Neural cell (in vitro differentiated cells): ENCODE data around the gene NRBP1. TPM values are rescaled to one million over a fixed set of nuclear protein-coding genes. Genes with fewer than 3 reads are reported as not detected.

Experiments used
- H2AFZ ChIP-seq: fragments of 200-600, 300-800 bp; sonication (generic), shearing (Covaris generic); 2 replicates; pipeline ENCODE4 v1.6.0; 2014; ENCODE audit warnings: low read depth, mild to moderate bottlenecking, antibody characterized with exemption, low read length, moderate library complexity
- H3F3A ChIP-seq: fragments of 200-600 bp; shearing (Covaris generic); 2 replicates; pipeline ENCODE4 v1.6.1; 2016; ENCODE audit warnings: mild to moderate bottlenecking, moderate library complexity, mixed read lengths, antibody characterized with exemption, low read length; ENCODE audit not compliant: insufficient read depth, poor library complexity, severe bottlenecking
- H3K27ac ChIP-seq: fragments of 200-600, 300-800 bp; sonication (generic), shearing (Covaris generic); 2 replicates; pipeline ENCODE4 v1.5.1; 2014; ENCODE audit warnings: mild to moderate bottlenecking, low read length, moderate library complexity
- H3K27me3 ChIP-seq: fragments of 300-800, 200-600 bp; sonication (generic), shearing (Covaris generic); 2 replicates; pipeline ENCODE4 v1.6.0; 2014; ENCODE audit warnings: mild to moderate bottlenecking, low read depth, low read length, moderate library complexity; ENCODE audit not compliant: insufficient read depth
- H3K36me3 ChIP-seq: fragments of 300-800, 200-600 bp; sonication (generic), shearing (Covaris generic); 2 replicates; pipeline ENCODE4 v1.5.1; 2014; ENCODE audit warnings: mild to moderate bottlenecking, antibody characterized with exemption, low read length, moderate library complexity; ENCODE audit not compliant: insufficient read depth
- H3K4me2 ChIP-seq: fragments of 300-800, 200-600 bp; sonication (generic), shearing (Covaris generic); 2 replicates; pipeline ENCODE4 v1.6.0; 2014; ENCODE audit warnings: mild to moderate bottlenecking, low read length
- H3K4me3 ChIP-seq: fragments of 300-800, 200-600 bp; sonication (generic), shearing (Covaris generic); 2 replicates; pipeline ENCODE4 v1.5.1; 2014; ENCODE audit warnings: mild to moderate bottlenecking, low read length, moderate library complexity
- H3K79me2 ChIP-seq: fragments of 200-600 bp; shearing (Covaris generic); replicated peaks from 2 replicates; pipeline ENCODE4 v1.6.0; 2014; ENCODE audit warnings: mild to moderate bottlenecking, low read length, moderate library complexity; ENCODE audit not compliant: insufficient read depth
- H3K9ac ChIP-seq: fragments of 300-800, 200-600 bp; sonication (generic), shearing (Covaris generic); 2 replicates; pipeline ENCODE4 v1.6.1; 2016; ENCODE audit warnings: mild to moderate bottlenecking, low read length, mixed read lengths
- H3K9me2 ChIP-seq: fragments of 200-600 bp; shearing (Covaris generic); 2 replicates; pipeline ENCODE4 v1.6.1; 2016; ENCODE audit warnings: mild to moderate bottlenecking, low read length, mixed read lengths; ENCODE audit not compliant: insufficient read depth
- H3K9me3 ChIP-seq: fragments of 200-600, 300-800 bp; sonication (generic), shearing (Covaris generic); 2 replicates; pipeline ENCODE4 v1.6.1; 2016; ENCODE audit warnings: mild to moderate bottlenecking, mixed run types, low read length, moderate library complexity, mixed read lengths
- H4K20me1 ChIP-seq: fragments of 200-600 bp; shearing (Covaris generic); 2 replicates; pipeline ENCODE4 v1.6.1; 2016; ENCODE audit warnings: mild to moderate bottlenecking, mixed run types; ENCODE audit not compliant: insufficient read depth
- EP300 ChIP-seq: fragments of 450-650 bp; conservative IDR thresholded peaks from 2 replicates; pipeline ENCODE4 v1.6.1; 2014; ENCODE audit warnings: antibody characterized with exemption, mild to moderate bottlenecking, moderate library complexity; ENCODE audit not compliant: poor library complexity, severe bottlenecking
- EZH2 ChIP-seq: fragments of 200-600, 300-800 bp; shearing (Covaris generic), sonication (generic); IDR thresholded peaks from 2 replicates; pipeline ENCODE4 v1.6.1; 2014; ENCODE audit warnings: antibody characterized with exemption, low read length, borderline replicate concordance, mild to moderate bottlenecking; ENCODE audit not compliant: insufficient read depth, poor library complexity, severe bottlenecking
- MXI1 ChIP-seq: fragments of 450-650 bp; conservative IDR thresholded peaks from 2 replicates; pipeline ENCODE4 v1.6.1; 2014; ENCODE audit warnings: antibody characterized with exemption, mild to moderate bottlenecking; ENCODE audit not compliant: poor library complexity, severe bottlenecking
- POLR2AphosphoS5 ChIP-seq: IDR thresholded peaks from 2 replicates; pipeline ENCODE4 v1.6.1; 2012
- RAD21 ChIP-seq: fragments of 450-650 bp; conservative IDR thresholded peaks from 2 replicates; pipeline ENCODE4 v1.6.1; 2014; ENCODE audit warnings: antibody characterized with exemption, mild to moderate bottlenecking, moderate library complexity
- SMC3 ChIP-seq: fragments of 450-650 bp; conservative IDR thresholded peaks from 2 replicates; pipeline ENCODE4 v1.6.1; 2014; ENCODE audit warnings: antibody characterized with exemption, mild to moderate bottlenecking, moderate library complexity; ENCODE audit not compliant: poor library complexity
- TAF1 ChIP-seq: IDR thresholded peaks from 2 replicates; pipeline ENCODE4 v1.6.1; 2012; ENCODE audit warnings: low read depth
- polyA plus RNA-seq: library from polyadenylated mRNA; depleted of rRNA; stranded (reverse); fragments of >200 nt; gene quantifications from 2 replicates; pipeline ENCODE4 v1.2.3, GENCODE V29; 2014
- TF ChIP-seq, protein P1 (sequence below): fragments of 450-650 bp; IDR thresholded peaks from 2 replicates; pipeline ENCODE4 v1.5.1; 2014; ENCODE audit warnings: antibody characterized with exemption, mild to moderate bottlenecking, moderate library complexity; ENCODE audit not compliant: poor library complexity, severe bottlenecking
- TF ChIP-seq, protein P2 (sequence below): IDR thresholded peaks from 2 replicates; pipeline ENCODE4 v1.6.1; 2012; ENCODE audit warnings: borderline replicate concordance

The NRBP1 gene
- polyA plus RNA-seq, 1 donor from 2014 or later, result 115 TPM

DNA sequence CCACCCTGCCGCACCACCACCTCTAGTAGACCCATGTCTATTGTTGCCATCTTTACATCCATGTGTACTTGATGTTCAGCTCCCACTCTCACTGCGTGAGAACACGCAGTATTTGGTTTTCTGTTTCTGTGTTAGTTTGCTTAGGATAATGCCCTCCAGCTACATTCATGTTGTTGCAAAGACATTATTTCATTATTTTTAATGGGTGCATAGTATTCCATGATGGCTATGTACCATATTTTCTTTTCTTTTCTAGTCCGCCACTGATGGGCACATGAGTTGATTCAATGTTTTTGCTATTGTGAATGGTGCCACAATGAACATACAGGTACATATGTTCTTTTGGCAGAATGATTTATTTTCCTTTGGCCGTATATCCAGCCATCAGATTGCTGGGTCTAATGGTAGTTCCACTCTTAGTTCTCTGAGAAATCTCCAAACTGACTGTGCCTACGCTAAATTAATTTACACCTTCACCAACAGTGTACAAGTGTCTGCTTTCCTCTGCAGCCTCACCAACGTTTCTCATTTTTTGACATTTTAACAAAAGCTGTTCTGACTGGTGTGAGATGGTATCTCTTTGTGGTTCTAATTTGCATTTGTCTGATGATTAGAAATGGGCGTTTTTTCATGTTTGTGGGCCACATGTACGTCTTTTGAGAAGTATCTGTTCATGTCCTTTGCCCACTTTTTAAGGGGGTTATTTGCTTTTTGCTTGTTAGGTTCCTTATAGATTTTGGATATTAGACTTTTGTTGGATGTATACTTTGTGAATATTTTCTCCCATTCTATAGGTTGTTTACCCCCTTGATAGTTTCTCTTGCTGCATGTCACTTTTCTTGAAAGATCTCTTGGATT is 37.4 kb upstream of the NRBP1 start:
- Histone ChIP-seq H3K79me2 (peaks cover 23% of the 10 kb centered on the region), H4K20me1 (no peaks in the 10 kb centered on the region), H3K27ac (no peak overlapping the region), H2AFZ (no peak overlapping the region), H3K4me3 (no peak overlapping the region), H3K9me2 (no peaks in the 10 kb centered on the region), H3F3A (no peaks in the 10 kb centered on the region), H3K27me3 (no peaks in the 10 kb centered on the region), H3K36me3 (no peaks in the 10 kb centered on the region), H3K9me3 (no peaks in the 10 kb centered on the region), H3K9ac (no peak overlapping the region), H3K4me2 (no peak overlapping the region)
- no peak for TF ChIP-seq EZH2
- TF ChIP-seq, protein P1, sequence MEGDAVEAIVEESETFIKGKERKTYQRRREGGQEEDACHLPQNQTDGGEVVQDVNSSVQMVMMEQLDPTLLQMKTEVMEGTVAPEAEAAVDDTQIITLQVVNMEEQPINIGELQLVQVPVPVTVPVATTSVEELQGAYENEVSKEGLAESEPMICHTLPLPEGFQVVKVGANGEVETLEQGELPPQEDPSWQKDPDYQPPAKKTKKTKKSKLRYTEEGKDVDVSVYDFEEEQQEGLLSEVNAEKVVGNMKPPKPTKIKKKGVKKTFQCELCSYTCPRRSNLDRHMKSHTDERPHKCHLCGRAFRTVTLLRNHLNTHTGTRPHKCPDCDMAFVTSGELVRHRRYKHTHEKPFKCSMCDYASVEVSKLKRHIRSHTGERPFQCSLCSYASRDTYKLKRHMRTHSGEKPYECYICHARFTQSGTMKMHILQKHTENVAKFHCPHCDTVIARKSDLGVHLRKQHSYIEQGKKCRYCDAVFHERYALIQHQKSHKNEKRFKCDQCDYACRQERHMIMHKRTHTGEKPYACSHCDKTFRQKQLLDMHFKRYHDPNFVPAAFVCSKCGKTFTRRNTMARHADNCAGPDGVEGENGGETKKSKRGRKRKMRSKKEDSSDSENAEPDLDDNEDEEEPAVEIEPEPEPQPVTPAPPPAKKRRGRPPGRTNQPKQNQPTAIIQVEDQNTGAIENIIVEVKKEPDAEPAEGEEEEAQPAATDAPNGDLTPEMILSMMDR, result no peak

DNA sequence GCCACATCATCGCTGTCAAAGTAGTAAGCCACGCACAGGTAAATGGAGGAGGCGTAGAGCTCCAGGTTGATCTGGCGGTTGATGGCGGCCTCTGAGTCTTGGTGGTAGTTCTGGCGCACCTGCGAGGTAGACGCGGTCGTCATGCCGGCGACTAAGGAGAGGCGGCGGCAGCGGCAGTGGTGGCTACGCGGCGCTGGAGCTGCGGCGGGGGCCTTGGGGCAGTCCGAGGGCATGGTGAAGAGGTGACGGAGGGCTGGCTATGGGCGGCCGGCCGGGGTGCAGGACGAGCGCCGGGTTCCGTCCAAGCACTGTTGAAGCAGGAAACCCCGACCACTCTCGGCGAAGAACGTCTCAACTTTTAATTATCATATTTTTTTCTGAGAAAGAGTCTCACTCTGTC is 35.2 kb upstream of the NRBP1 start:
- no peak overlapping the region for H3K4me2 ChIP-seq
- H3K36me3 ChIP-seq, result no peaks in the 10 kb centered on the region
- peaks cover 34% of the 10 kb centered on the region for H3K79me2 ChIP-seq
- H3F3A ChIP-seq, result no peaks in the 10 kb centered on the region
- H3K27ac ChIP-seq, result no peak overlapping the region
- H4K20me1 ChIP-seq, result no peaks in the 10 kb centered on the region
- TF ChIP-seq MXI1 (no peak), RAD21 (no peak), EZH2 (no peak), SMC3 (no peak), POLR2AphosphoS5 (no peak), EP300 (no peak), TAF1 (no peak)
- TF ChIP-seq, protein P2, sequence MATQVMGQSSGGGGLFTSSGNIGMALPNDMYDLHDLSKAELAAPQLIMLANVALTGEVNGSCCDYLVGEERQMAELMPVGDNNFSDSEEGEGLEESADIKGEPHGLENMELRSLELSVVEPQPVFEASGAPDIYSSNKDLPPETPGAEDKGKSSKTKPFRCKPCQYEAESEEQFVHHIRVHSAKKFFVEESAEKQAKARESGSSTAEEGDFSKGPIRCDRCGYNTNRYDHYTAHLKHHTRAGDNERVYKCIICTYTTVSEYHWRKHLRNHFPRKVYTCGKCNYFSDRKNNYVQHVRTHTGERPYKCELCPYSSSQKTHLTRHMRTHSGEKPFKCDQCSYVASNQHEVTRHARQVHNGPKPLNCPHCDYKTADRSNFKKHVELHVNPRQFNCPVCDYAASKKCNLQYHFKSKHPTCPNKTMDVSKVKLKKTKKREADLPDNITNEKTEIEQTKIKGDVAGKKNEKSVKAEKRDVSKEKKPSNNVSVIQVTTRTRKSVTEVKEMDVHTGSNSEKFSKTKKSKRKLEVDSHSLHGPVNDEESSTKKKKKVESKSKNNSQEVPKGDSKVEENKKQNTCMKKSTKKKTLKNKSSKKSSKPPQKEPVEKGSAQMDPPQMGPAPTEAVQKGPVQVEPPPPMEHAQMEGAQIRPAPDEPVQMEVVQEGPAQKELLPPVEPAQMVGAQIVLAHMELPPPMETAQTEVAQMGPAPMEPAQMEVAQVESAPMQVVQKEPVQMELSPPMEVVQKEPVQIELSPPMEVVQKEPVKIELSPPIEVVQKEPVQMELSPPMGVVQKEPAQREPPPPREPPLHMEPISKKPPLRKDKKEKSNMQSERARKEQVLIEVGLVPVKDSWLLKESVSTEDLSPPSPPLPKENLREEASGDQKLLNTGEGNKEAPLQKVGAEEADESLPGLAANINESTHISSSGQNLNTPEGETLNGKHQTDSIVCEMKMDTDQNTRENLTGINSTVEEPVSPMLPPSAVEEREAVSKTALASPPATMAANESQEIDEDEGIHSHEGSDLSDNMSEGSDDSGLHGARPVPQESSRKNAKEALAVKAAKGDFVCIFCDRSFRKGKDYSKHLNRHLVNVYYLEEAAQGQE, result no peak
- TF ChIP-seq, protein P1, result no peak
- H3K9ac ChIP-seq, result no peak overlapping the region
- H3K9me3 ChIP-seq, result no peaks in the 10 kb centered on the region
- H3K27me3 ChIP-seq, result no peaks in the 10 kb centered on the region
- no peaks in the 10 kb centered on the region for H3K9me2 ChIP-seq
- H2AFZ ChIP-seq, result no peak overlapping the region
- H3K4me3 ChIP-seq, result no peak overlapping the region
